Measurements from ENCODE around the gene GABPB2. TPM values are rescaled to one million over a fixed set of nuclear protein-coding genes. Genes with fewer than 3 reads are reported as not detected.

Gene GABPB2
- total RNA-seq, 1 donor, result 16.3 TPM

DNA sequence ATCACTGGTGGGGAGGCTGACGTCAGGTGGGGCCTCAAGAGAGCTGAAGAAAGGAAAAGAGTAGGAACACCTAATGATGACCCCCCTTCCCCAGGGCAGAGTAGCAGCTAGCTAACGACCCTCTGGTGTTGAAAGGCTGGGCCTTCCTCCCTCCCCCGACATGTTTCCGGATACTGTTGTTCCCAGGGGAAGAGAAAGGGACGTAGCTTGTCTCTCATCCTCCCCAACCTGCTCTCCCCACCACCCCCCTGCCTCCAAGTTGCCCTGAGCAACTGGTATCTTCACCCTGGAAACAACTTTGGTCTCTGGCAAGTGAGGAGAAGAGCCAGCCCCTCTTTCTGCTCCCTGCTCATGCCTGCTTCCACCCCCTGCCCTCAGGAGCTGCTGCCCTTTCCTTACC, 73.4 kb downstream of the GABPB2 start:
- peaks cover 11% of the 10 kb centered on the region for H3K27me3 ChIP-seq (ENCODE audit: insufficient read depth, low read length)
- no peak overlapping the region for H2AFZ ChIP-seq (ENCODE audit: low read length)
- H3K4me3 ChIP-seq (ENCODE audit: insufficient read depth, low read length), result no peak overlapping the region
- H3K79me2 ChIP-seq (ENCODE audit: insufficient read depth, low read length), result no peaks in the 10 kb centered on the region
- H3K27ac ChIP-seq (ENCODE audit: low read depth, low read length), result no peak overlapping the region
- peaks cover 16% of the 10 kb centered on the region for H3K4me1 ChIP-seq (ENCODE audit: insufficient read depth, low read length)
- no peaks in the 10 kb centered on the region for H3K36me3 ChIP-seq (ENCODE audit: insufficient read depth, low read length)
- DNase-seq (ENCODE audit: insufficient read length, low spot score, missing footprints), result peak; percentile 32
- TF ChIP-seq, protein P1, sequence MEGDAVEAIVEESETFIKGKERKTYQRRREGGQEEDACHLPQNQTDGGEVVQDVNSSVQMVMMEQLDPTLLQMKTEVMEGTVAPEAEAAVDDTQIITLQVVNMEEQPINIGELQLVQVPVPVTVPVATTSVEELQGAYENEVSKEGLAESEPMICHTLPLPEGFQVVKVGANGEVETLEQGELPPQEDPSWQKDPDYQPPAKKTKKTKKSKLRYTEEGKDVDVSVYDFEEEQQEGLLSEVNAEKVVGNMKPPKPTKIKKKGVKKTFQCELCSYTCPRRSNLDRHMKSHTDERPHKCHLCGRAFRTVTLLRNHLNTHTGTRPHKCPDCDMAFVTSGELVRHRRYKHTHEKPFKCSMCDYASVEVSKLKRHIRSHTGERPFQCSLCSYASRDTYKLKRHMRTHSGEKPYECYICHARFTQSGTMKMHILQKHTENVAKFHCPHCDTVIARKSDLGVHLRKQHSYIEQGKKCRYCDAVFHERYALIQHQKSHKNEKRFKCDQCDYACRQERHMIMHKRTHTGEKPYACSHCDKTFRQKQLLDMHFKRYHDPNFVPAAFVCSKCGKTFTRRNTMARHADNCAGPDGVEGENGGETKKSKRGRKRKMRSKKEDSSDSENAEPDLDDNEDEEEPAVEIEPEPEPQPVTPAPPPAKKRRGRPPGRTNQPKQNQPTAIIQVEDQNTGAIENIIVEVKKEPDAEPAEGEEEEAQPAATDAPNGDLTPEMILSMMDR (IDR thresholded peaks at IDR 0.05; ENCODE audit: extremely low read depth, low read depth, low read length), result no peak
- peaks cover 2% of the 10 kb centered on the region for H4K20me1 ChIP-seq (ENCODE audit: insufficient read depth, low read length)
- no peaks in the 10 kb centered on the region for H3K9me3 ChIP-seq (ENCODE audit: low read depth, low read length)
- H3K4me2 ChIP-seq (ENCODE audit: insufficient read depth, low read length), result no peak overlapping the region

DNA sequence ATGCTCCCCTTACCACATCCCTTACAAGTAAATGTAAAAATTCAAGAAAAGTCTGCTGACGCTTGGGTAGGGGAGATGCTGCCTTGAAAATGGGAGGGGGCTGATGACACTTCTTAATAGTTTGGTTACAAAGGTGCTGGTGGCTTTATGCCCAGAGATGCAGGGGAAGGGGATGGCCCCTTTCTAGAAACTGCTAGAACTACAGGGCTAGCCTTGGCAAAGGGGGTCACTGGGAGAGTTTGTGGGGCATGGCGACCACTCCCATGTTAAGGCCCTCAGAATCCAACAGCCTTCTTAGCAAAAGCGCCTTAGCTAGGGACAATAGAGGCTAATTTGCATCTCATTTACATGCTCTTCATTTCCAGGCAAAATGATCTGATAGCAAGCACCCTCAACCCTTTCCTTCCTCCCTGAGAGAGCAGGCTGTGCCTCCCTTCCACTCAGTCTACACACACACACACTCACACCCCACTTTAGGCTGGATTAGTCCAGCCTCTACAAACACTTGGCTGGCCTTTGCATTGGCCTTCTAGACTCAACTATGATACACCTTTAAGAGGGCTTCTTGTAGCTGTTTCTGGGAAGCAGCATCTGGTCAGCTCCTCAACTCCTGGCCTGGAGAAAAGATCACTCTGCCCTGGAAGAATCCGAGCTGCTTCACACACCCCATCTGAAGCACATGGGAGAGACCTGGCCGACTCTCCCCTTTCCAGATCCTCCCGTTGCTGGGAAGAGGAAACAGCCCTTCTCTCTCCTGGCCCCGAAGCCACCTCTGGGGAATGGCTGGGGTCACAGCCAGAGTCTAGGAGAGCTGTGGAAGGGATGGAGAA, 74.1 kb downstream of the GABPB2 start:
- Histone ChIP-seq H3K4me1 (ENCODE audit: insufficient read depth, low read length) (peaks cover 16% of the 10 kb centered on the region), H3K27ac (ENCODE audit: low read depth, low read length) (no peak overlapping the region), H3K36me3 (ENCODE audit: insufficient read depth, low read length) (no peaks in the 10 kb centered on the region), H3K4me2 (ENCODE audit: insufficient read depth, low read length) (no peak overlapping the region), H3K79me2 (ENCODE audit: insufficient read depth, low read length) (no peaks in the 10 kb centered on the region), H2AFZ (ENCODE audit: low read length) (no peak overlapping the region), H4K20me1 (ENCODE audit: insufficient read depth, low read length) (peaks cover 2% of the 10 kb centered on the region), H3K27me3 (ENCODE audit: insufficient read depth, low read length) (peaks cover 11% of the 10 kb centered on the region), H3K9me3 (ENCODE audit: low read depth, low read length) (no peaks in the 10 kb centered on the region), H3K4me3 (ENCODE audit: insufficient read depth, low read length) (no peak overlapping the region)
- DNase-seq (ENCODE audit: insufficient read length, low spot score, missing footprints), result peak; percentile 65
- TF ChIP-seq, protein P1 (IDR thresholded peaks at IDR 0.05; ENCODE audit: extremely low read depth, low read depth, low read length), result no peak

DNA sequence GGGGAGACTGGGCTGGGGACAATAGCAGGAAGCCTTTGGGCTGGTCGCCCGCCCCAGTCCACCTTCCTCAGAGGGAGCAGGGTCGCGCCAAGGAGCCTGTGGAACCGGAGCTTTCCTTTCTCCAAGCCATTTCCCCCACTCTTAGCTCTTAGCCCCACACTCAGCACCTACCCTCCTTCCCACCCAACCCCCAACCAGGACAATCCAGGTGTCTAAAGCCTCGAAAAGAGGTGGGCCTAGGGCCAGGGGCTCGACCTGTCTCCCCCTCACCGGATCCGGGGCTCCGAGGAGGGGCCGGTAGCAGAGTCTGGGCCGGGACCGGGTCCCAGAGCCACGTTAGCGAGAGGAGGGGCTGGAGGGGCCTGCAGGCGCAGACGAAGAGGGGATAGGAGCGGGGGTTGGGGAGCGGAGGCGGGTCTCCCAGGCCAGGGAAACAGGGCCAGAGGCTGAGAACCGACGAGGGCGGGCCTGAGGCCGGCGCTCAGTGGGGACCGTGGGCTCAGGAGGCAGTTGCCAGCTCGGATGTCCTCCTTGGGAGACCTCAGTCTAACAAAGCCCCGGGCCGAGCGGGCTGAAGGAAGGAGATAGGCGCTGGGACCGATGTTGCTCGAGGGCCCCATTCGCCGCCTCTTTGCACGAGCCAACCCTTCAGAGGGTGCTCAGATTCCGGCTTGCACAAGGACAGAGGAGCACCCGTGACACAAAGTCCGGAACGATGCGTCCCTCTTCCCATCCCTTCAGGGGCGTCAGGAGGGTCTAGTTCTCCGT, 74.9 kb downstream of the GABPB2 start:
- H3K9me3 ChIP-seq (ENCODE audit: low read depth, low read length), result no peaks in the 10 kb centered on the region
- H3K4me2 ChIP-seq (ENCODE audit: insufficient read depth, low read length), result peak overlapping the region; percentile 85
- no peak overlapping the region for H3K27ac ChIP-seq (ENCODE audit: low read depth, low read length)
- no peaks in the 10 kb centered on the region for H3K36me3 ChIP-seq (ENCODE audit: insufficient read depth, low read length)
- H4K20me1 ChIP-seq (ENCODE audit: insufficient read depth, low read length), result peaks cover 2% of the 10 kb centered on the region
- H3K4me3 ChIP-seq (ENCODE audit: insufficient read depth, low read length), result peak overlapping the region; percentile 83
- no peak for DNase-seq (ENCODE audit: insufficient read length, low spot score, missing footprints)
- peaks cover 11% of the 10 kb centered on the region for H3K27me3 ChIP-seq (ENCODE audit: insufficient read depth, low read length)
- peaks cover 16% of the 10 kb centered on the region for H3K4me1 ChIP-seq (ENCODE audit: insufficient read depth, low read length)
- TF ChIP-seq, protein P1 (IDR thresholded peaks at IDR 0.05; ENCODE audit: extremely low read depth, low read depth, low read length), result no peak
- peak overlapping the region; percentile 78 for H2AFZ ChIP-seq (ENCODE audit: low read length)
- no peaks in the 10 kb centered on the region for H3K79me2 ChIP-seq (ENCODE audit: insufficient read depth, low read length)

DNA sequence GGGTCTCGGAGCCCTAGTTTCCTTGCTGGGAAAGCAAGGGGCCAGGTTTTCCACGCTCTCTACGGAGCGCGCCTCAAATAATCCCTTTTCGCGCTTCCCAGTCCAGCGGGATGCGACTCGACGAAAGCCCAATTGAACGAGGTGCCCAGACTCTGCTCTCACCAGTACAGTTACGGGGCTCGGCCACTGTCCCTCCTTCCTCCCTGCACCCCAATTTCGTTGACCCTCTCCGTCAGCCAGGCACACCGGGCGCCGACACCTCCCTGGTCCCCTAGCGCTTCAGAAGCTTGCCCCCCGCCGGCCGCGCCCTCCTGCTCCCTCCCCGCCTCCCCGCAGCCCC, 75.5 kb downstream of the GABPB2 start:
- H3K27me3 ChIP-seq (ENCODE audit: insufficient read depth, low read length), result peaks cover 11% of the 10 kb centered on the region
- peak overlapping the region; percentile 83 for H3K4me3 ChIP-seq (ENCODE audit: insufficient read depth, low read length)
- no peaks in the 10 kb centered on the region for H3K36me3 ChIP-seq (ENCODE audit: insufficient read depth, low read length)
- peak overlapping the region; percentile 78 for H2AFZ ChIP-seq (ENCODE audit: low read length)
- peaks cover 2% of the 10 kb centered on the region for H4K20me1 ChIP-seq (ENCODE audit: insufficient read depth, low read length)
- no peaks in the 10 kb centered on the region for H3K9me3 ChIP-seq (ENCODE audit: low read depth, low read length)
- H3K4me2 ChIP-seq (ENCODE audit: insufficient read depth, low read length), result peak overlapping the region; percentile 85
- H3K27ac ChIP-seq (ENCODE audit: low read depth, low read length), result no peak overlapping the region
- TF ChIP-seq, protein P1 (IDR thresholded peaks at IDR 0.05; ENCODE audit: extremely low read depth, low read depth, low read length), result no peak
- DNase-seq (ENCODE audit: insufficient read length, low spot score, missing footprints), result peak; percentile 80
- H3K79me2 ChIP-seq (ENCODE audit: insufficient read depth, low read length), result no peaks in the 10 kb centered on the region
- H3K4me1 ChIP-seq (ENCODE audit: insufficient read depth, low read length), result peaks cover 16% of the 10 kb centered on the region

Measured in osteoblast (primary cell).